Stimulated activated CD4-positive, alpha-beta T cell treated with anti-CD3 and anti-CD28 coated beads, Interleukin-12 subunit alpha, Interleukin-12 subunit beta, amount 100 ng/mL, for 48 hours (primary cell): Measurements from ENCODE around the gene CCDC120.

Experiments
- DNase-seq, 3 donors: peaks; one replicate each; pipeline ENCODE4 v3.0.0-alpha.2; 2020; ENCODE audit warnings: low read depth in 2 of 3, low spot score in 1 of 3

Gene CCDC120, protein sequence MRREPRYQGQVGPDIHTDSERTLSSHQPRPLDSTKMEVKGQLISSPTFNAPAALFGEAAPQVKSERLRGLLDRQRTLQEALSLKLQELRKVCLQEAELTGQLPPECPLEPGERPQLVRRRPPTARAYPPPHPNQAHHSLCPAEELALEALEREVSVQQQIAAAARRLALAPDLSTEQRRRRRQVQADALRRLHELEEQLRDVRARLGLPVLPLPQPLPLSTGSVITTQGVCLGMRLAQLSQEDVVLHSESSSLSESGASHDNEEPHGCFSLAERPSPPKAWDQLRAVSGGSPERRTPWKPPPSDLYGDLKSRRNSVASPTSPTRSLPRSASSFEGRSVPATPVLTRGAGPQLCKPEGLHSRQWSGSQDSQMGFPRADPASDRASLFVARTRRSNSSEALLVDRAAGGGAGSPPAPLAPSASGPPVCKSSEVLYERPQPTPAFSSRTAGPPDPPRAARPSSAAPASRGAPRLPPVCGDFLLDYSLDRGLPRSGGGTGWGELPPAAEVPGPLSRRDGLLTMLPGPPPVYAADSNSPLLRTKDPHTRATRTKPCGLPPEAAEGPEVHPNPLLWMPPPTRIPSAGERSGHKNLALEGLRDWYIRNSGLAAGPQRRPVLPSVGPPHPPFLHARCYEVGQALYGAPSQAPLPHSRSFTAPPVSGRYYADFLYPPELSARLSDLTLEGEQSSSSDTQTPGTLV

GRCh38 chrX:49058794-49059193, at the start of gene CCDC120:
Gene CCDC120, plus strand, starts transcription at chrX:49058999. Its CDS starts 3,043 bp downstream, at chrX:49062042.
- DNase-seq: no peak

DNA sequence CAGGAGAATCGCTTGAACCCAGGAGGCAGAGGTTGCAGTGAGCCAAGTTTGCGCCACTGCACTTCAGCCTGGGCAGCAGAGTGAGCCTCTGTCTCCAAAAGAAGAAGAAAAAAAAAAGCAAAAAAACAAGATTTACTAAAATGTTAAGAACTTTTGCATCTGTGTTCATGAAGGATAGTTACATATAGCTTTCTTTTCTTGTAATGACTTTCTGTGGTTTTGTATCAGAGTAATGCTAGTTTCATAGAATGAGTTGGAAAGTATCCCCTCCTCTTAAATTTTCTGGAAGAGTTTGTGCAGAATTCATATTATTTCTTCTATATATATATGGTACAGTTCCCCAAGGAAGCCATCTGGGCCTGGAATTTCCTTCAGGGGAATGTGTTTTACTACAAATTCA, 39.7 kb upstream of the CCDC120 start:
- DNase-seq: no peak

- DNase-seq: no peak
Observed at GRCh38 chrX:49019599-49020249, 39.1 kb upstream of the CCDC120 start.

DNA sequence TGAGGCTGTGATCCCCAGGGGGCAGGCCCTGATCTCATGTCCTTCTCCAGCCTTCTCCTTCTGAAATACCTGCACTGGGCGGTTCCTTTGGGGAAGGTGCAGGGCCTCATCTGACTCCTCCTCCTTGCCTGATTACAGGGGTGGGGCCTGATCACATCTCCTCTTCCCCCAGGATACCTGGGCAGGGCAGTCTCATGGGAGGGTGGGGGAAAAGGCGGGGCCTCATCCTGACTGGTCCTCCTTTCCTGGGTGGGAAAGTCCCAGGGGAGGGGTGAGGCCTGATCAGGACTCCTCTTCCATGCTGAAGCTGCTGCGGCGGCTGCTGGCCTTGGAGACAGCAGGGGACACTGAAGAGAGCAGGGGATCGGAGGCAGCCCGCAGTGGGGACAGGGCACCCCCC, 28.9 kb upstream of the CCDC120 start:
- no peak for DNase-seq

- DNase-seq: no peak
Observed at GRCh38 chrX:49030283-49030682, 28.5 kb upstream of the CCDC120 start.

- DNase-seq: no peak
Observed at GRCh38 chrX:49037883-49038475, 20.8 kb upstream of the CCDC120 start.

- peak; percentile 18 to 34 (median 26) for DNase-seq
Observed at GRCh38 chrX:49039598-49040375, 19.0 kb upstream of the CCDC120 start.

DNA sequence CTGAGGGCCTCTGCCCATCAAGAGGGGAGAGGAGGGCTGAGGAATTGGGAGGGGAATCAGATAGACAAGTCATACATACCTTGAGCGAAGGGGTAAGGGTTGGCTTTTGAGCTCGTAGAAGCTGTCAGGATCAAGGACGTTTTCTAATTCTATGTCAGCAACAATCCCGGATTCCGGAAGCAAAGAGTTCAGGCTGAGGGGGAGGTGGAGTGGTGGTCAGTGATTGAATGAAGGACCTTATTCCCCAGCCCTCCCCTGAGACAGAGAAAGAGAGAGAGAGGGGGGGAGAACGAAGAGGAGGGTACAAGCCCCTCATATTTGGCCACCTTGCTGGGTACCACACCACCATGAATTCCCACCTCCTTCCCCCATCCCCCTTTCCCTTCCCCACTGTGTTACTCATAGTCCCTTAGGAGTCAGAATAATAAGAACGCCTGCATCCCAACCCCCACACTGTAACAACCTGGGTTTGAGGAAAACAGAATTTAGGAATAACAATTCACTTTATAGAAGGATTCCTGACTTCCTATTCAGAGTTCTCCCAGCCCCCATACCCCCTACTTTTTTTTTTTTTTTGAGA, 18.3 kb upstream of the CCDC120 start:
- no peak for DNase-seq

DNA sequence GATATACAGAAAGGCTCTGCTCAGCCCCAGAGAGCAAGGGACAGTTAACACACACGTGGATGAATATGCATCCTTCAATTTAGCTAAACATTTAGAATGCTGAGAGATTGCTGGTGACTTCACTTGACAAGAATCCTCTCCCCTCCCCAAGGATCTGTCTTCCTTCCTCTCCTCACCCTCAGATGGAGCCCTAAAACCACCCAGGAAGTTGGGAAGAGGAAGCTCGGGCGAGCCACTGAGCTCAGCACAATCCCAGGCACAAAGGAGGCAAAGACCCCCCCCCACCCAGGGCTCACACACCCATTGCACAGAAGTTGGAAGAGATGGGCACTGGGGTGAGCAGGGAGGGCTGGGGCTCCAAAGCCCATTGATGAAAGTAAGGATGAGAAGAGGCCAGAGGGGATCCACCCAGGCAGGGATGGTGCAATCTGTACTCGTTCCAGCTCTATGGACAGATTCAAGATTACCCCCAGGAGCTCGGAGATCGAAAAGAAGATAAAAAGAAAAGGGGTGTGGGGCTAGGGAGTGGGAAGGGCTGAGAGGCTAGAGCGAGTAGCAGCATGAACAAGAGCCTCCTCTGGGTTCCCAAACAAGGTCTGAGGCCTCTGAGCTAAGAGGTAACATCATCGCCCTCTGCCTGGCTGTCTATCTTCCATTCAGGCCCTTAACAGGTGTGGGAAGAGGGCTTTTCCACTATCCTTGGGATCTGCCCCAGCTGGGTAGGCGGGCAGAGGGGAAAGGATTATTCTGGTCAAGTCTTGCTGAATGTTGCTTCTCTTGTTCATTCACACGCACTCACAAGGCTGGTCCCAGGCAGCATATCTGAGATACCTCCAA, 16.8 kb upstream of the CCDC120 start:
- no peak for DNase-seq

GRCh38 chrX:49042581-49043219, 16.1 kb upstream of the CCDC120 start:
- DNase-seq: peak in 1 of 3 donors; percentile 2

DNA sequence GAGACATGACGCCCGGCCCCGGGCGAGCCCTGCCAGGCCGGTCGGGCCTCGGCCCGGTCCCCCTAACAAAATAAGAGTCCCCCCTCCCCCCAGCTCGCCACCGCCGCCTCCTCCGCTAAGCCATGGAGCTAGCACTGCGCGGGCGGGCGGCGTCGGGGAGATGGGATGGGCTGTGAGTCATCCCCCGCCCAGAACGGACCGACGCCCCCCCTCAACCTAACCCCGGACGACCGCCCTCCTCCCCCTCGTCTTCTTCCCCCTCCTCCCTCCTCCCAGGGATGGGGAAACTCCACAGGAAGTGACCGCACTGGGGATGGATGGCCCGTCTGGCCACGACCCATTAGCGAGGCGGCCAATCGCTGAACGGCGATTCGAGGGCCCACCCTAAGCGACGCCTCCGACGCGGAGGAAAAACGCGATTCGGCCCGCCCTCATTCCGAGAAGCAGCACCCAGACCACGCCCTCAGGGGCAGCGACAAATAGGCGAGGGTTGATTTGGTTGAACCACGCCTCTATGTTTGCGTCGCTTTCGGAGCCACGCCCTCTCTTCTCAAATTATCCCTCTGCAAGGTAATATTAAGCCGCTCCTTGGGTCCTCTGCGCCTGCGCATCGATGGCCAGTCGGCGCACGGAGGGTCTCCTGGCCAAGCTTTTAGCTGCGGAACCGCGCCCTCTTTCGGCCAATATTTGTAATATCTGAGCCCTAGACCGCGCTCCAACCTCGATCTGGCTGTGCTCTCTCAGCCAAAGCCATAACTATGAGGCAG, 15.4 kb upstream of the CCDC120 start, which contains the start of gene TFE3:
TFE3 (minus strand) TSS at position 138 of the 767 bp plus-strand sequence; CDS start at position 7, 131 bp downstream.
- peak; percentile 91 to 94 (median 92) for DNase-seq

DNA sequence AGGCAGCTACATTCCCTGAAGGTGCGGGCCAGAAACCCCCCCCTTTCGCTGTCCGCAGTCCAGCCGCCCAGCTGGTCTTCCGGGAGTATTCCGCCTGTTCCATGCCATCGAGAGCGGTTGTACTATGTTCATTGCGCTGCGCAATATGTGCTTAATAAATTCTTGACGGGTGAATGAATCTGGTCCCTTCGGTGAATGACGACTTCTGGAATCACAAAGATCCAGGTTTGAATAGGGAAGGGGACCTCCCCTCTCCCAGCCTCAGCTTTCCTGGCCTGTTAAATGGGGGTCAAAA, 14.9 kb upstream of the CCDC120 start:
- DNase-seq: no peak

DNA sequence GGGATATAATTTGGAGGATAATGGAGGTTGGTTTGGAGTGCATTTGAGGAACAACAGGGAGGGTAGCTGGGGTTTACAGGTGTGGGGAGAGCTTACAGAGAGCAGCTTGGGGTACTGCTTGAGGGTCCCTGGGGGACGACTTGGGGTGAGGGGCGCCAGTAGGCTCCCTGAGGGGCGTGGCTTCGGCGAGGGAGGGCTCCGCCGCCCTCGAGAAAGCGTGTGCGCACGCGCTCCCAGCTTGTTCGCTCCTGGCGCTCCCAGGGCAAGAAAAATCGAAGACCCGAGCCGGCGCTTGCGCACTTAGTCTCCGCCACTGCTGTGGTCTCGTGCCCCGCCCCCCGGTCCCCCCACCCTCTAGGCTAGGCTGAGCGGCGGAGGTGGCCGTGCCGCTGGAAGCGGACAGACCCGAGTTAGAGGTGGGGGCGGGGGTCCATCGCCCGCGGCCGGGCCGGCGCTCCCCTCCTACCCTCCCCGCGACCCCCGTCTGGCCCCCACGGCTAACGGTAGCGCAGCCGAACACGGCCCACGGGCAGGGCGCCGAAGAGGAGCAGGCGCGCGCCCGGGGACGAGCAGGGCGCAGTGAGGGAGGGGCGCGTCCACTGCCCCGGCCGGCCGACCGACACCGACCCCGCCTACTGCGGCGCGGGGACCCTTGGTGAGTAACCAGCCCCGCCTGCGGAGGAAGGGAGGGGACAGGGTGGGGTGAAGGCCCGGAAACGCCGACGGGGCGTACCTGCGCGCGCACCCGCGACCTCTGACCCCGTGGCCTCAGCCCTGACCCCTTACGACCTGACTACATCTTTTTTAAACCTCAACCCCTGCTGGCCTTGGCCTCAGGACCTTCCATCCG, 5.4 kb upstream of the CCDC120 start:
- peak; percentile 30 to 59 (median 35) for DNase-seq

DNA sequence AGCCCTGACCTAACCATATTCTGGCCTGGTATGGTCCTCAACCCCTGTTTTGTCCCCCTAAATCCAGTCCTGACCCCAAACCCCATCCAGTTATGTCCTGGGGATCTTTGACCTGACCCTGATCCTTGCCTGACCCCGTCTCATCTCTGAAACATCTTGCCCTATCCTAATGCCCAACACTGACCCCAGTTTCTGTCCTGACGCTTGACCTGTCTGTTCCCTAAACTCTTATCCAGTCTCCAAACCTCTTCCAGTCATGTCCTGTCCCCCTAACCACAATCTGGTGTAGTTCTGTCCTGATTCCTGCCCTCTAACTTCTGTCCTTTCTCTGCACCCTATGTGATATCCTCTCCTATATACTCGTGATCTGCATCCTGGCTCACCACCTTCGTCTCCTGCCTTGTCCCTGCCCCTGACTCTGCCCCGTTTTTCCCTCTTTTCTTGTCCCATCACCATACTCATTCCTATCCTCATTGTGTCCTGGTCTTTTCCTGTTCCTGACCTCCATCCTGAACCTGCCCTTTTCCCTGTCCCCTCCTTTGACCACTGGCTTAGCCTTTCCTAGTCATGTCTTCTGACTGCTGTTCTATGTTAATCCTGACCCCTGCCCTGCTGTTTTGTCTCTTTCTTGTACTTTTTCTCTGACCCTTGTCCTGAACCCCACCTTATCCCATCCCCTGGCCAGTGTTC, 4.6 kb upstream of the CCDC120 start:
- no peak for DNase-seq

GRCh38 chrX:49059201-49059600, 402 bp downstream of the CCDC120 start:
- DNase-seq: no peak

- no peak for DNase-seq
Observed at GRCh38 chrX:49059681-49060085, 884 bp downstream of the CCDC120 start.

DNA sequence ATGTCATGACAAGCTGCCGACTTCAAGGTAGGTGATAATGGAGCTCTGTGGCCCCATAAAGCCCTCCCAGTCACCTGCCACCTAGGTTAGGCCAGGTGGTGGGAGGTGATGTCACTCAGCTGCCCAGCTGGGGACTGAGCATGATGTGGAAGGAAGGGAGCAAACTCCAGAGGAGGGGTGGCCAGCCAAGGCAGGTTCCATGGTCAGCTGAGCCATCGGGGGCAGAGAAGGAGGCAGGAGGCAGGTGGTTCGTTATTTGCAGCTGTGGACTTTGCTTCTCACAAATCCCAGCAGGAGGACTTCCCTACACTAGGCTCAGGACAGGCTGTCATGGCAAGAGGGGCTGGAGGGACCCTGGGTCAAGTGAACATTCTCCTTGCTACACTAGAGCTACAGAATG, 2.1 kb downstream of the CCDC120 start:
- DNase-seq: no peak
